Hepatic stellate cell (primary cell): ENCODE results near the gene AMOT.
A peak's percentile ranks its signal among the peaks of the same experiment; 100 is the strongest.

Experiments used
- DNase-seq: peaks from one replicate; pipeline ENCODE4 v3.0.0; 2011; ENCODE audit warnings: low spot score

AMOT gene

GRCh38 chrX:112837531-112837930 is 3.1 kb downstream of the AMOT start:
- no peak for DNase-seq

- no peak for DNase-seq
Measured at GRCh38 chrX:112835019-112835418, 5.6 kb downstream of the AMOT start.

- DNase-seq: no peak
Measured at GRCh38 chrX:112834031-112834845, 6.4 kb downstream of the AMOT start.

GRCh38 chrX:112832481-112833095 is 8.0 kb downstream of the AMOT start:
- DNase-seq: no peak

GRCh38 chrX:112830540-112830939 is 10.1 kb downstream of the AMOT start:
- no peak for DNase-seq

- DNase-seq: no peak
Measured at GRCh38 chrX:112827292-112827903, 13.2 kb downstream of the AMOT start.

- peak; percentile 29 for DNase-seq
Measured at GRCh38 chrX:112826023-112826422, 14.6 kb downstream of the AMOT start.

- DNase-seq: no peak
Measured at GRCh38 chrX:112822892-112823291, 17.7 kb downstream of the AMOT start.

- no peak for DNase-seq
Measured at GRCh38 chrX:112820364-112821268, 20.0 kb downstream of the AMOT start.

GRCh38 chrX:112819813-112820212 is 20.8 kb downstream of the AMOT start:
- no peak for DNase-seq

- DNase-seq: peak; percentile 52
Measured at GRCh38 chrX:112819008-112819640, 21.5 kb downstream of the AMOT start.

GRCh38 chrX:112818114-112819007 is 22.3 kb downstream of the AMOT start:
- no peak for DNase-seq

- no peak for DNase-seq
Measured at GRCh38 chrX:112816908-112817307, 23.7 kb downstream of the AMOT start.

- no peak for DNase-seq
Measured at GRCh38 chrX:112814496-112814895, 26.1 kb downstream of the AMOT start.

- DNase-seq: no peak
Measured at GRCh38 chrX:112812741-112813140, 27.9 kb downstream of the AMOT start.

GRCh38 chrX:112808651-112809195 is 31.9 kb downstream of the AMOT start:
- no peak for DNase-seq

- DNase-seq: no peak
Measured at GRCh38 chrX:112808007-112808406, 32.6 kb downstream of the AMOT start.

GRCh38 chrX:112803060-112803459 is 37.6 kb downstream of the AMOT start:
- DNase-seq: no peak

GRCh38 chrX:112802541-112802940 is 38.1 kb downstream of the AMOT start:
- DNase-seq: no peak
